Ureter (tissue), 1 donor: ENCODE data around the gene BIRC6. TPM values are rescaled to one million over a fixed set of nuclear protein-coding genes. Genes with fewer than 3 reads are reported as not detected.
"Not testable (repeated sequence)": the region's sequence is repeated elsewhere in the genome, so short reads cannot be mapped to it uniquely, and the experiment has no call there.

Experiments used
- DNase-seq: peaks from one replicate; pipeline ENCODE4 v3.0.0-alpha.2; 2020; ENCODE audit warnings: low spot score
- total RNA-seq: library from RNA; stranded (reverse); gene quantifications from one replicate; pipeline ENCODE4 v1.2.4, GENCODE V29; 2023
- donor health status: DM: yes; HTN: yes; CAD: no.

The BIRC6 gene
- total RNA-seq, 1 donor from 2014 or later, result 172 TPM

GRCh38 chr2:32442020-32442467 is 85.2 kb downstream of the BIRC6 start:
- DNase-seq, result no peak

- DNase-seq, result no peak
Measured at GRCh38 chr2:32446369-32446768, 89.5 kb downstream of the BIRC6 start.

DNA sequence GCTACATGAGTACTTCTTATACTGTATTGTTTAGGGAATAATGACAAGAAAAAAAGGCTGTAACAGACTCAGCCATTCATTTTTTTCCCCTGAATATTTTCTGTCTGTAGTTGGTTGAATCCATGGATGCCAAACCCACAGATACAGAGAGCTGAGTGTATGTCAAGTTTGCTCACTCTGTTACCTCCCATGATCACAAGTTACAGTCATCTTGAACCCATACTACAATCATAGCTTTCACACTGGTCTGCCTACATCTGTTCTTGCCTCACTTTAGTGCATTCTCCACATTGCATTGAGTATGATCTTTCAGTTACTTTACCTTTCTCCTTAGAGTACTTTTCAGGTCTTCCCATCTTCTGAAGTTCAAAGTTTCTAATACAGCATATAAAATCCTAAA is 94.0 kb downstream of the BIRC6 start:
- DNase-seq, result no peak

DNA sequence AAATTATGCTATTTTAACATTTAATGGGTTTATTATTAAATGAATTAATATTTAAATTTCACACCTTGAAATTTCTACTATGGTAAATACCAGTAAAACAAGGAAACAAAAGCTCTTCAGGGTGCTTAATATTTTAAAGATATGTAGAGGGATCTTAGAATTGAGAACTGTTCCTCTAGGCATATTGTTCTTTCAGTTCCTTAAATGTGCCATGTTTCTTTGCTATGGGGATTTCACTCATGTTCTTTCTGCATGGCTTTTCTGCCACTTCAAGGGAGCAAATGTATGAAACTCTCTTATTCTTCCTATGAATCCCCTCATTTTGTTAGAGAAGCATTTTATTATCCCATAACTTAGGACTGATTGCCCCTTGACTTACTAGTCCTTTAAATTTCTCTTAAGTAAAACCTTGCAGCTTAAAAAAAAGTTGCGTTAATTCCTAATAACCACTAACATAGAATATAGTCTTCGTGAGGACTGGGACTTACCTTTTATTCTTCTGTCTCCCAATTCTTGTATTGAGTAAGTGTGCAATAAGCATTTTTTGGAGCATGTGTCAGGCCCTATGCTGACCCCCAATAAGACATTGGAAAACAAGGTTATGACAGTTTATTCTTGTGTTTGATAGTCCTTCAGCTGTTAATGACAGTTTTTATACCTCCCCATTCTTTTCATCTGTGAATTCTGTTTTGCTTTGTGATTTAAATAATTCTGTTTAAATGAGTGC is 95.7 kb downstream of the BIRC6 start:
- no peak for DNase-seq

DNA sequence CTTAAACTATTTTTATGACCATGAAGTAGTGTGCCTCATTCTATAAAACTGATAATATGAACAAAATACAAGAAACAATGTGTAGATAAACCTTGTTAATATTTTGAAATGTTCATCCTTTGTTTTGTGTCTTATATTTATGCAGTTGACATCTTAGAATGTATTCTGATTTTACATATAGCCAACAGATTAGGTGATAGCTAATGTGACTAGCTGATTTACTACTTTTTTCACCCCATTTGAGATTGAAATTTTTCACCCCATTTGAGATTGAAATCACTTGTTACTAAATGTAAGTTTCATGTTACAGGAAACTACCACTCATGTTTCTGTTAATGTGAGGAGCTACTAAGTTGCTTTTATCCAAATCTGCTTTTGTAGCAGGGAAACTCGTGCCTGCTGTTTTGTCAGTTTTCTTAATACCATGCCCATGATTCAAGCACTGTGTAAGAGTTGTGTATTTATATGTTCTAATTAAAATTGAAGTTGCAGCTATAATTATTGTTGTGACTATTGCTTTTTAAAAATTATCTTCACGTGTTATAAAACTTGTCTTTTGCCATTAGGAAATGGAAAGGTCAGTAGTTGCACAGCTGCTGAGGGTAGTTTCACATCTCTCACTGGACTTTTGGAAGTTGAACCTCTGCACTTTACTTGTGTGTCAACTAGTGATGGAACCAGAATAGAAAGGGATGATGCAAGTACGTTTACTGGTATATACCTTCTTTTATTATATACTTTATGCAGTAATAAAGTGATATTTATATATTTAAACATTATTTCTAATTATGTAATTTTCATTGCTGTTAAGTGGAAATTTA is 96.6 kb downstream of the BIRC6 start:
- no peak for DNase-seq

DNA sequence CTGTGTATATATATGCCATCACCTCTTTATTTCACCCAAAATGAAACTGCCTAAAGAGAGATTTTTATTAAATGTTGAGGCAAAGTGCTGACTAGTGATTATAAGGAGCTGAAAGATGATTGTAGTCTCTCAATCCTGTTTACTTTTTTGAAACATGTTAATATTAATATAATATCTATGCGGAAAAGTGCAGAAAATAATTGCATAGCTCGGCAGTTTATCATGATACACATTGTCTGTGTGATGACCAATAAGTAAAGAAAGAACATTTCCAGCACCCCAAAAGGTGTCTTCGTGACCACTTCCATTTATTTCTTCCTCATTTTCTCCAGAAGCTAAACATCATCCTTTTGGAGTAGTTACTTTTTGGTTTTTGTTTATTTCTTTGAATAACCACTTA is 99.0 kb downstream of the BIRC6 start:
- DNase-seq, result no peak

DNA sequence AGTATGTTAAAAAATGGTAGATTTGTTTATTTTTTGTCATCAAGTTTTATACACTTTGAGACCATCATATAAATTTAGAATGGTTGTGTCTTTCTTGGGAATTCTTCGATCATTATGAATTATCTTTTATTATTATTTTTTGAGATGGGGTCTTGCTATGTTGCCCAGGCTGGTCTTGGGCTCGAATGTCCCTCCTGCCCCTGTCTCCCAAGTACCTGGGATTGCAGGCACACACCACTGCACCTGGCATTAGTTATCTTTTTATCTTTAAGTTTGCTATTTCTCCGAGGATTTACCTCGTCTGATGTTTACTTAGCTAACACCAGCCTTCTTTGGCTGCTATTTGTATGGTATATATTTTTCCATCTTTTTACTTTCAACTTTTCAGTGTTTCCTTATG is 100.0 kb downstream of the BIRC6 start:
- no peak for DNase-seq

GRCh38 chr2:32457814-32458213 is 101.0 kb downstream of the BIRC6 start:
- DNase-seq, result no peak

DNA sequence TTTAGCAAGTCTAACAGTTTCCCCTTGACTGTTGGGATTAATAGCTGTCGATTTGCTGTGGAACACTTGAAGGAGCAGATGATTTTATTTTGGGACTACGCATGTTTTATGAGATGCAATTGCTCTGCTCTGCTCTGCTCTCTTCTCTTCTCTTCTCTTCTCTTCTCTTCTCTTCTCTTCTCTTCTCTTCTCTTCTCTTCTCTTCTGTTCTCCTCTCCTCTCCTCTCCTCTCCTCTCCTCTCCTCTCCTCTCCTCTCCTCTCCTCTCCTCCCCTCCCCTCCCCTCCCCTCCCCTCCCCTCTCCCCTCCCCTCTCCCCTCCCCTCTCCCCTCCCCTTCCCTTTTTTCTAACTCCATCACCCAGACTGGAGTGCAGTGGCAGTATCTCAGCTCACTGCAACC is 104.0 kb downstream of the BIRC6 start:
- not testable (repeated sequence) for DNase-seq

DNA sequence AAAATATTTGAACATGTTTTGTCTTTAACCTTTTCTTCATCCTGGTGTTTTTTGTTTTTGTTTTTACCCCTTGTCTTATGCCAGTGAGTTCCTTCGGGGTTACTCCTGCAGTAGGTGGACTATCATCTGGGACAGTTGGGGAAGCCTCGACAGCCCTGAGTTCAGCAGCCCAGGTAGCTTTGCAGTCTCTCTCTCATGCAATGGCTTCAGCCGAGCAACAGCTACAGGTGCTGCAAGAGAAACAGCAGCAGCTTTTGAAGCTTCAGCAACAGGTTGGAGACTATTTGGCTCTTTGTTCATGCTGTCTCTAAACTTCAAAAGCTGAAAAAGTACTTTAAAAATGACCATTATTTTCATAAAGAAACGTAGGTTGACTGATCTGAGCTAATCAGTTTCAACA is 106.3 kb downstream of the BIRC6 start:
- no peak for DNase-seq

DNA sequence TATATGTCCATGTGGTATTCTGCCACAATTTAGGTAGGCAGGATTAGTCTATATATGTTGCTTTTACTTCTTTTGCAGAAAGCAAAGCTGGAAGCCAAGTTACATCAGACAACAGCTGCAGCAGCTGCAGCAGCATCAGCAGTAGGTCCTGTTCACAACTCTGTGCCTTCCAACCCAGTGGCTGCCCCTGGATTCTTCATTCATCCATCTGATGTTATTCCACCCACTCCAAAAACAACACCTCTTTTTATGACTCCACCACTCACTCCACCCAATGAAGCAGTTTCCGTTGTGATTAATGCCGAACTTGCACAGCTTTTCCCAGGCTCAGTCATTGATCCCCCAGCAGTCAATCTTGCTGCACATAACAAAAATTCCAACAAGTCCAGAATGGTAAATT is 107.6 kb downstream of the BIRC6 start:
- DNase-seq, result no peak

- no peak for DNase-seq
Measured at GRCh38 chr2:32472605-32473004, 115.8 kb downstream of the BIRC6 start.

- no peak for DNase-seq
Measured at GRCh38 chr2:32474381-32474780, 117.6 kb downstream of the BIRC6 start.

- DNase-seq, result no peak
Measured at GRCh38 chr2:32478889-32479620, 122.2 kb downstream of the BIRC6 start.

DNA sequence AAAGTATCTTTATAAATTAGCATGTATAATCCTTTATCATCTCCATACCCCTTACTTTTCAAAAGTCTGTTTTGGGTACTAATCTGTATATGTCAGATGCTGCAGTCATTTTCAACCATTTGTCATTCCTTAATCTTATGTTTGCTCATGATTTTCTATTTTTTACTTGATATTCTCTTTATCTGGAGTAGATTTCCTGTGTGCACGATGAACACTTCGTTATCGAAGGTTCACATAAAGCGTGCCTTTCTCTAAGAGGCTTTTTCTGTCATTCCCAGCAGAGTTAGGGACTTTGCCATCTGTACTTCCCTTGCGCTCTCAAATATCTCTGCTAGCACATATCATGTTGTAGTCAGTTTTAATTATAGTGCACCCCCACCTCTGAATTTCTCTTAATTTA is 123.2 kb downstream of the BIRC6 start:
- no peak for DNase-seq

DNA sequence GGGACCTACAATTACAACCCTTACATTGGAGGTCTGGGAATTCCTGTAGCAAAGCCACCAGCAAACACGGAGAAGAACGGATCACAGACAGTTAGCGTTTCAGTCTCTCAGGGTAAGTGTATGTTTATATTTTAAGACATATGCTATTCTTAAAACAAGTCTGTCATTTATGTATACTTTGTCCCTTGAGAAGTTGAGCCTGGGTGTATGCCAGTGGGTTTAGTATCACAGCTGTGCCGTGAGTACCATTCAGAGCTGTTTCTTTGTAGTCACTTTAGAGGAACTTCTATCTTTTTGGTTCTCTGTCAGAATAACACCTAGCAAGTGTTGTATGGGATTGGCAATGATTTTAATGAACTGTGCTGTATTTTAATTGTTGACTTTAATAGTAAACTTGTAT is 125.6 kb downstream of the BIRC6 start:
- no peak for DNase-seq

GRCh38 chr2:32484937-32485336 is 128.1 kb downstream of the BIRC6 start:
- DNase-seq, result no peak

DNA sequence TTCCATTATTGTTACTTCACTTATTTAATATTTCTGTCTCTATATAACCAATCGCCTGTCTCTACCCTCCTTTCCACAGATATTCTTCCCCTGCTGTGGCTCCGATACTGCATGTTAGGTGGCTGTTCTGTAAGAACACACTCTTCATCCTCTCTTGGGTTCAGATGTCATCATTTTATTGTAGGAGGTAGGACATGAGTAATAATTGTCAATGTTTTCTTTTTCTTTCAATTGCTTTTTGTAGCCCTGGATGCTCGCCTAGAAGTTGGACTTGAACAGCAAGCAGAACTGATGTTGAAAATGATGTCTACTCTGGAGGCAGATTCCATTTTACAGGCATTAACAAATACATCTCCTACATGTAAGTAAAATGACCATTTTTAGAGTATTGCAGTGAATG is 128.6 kb downstream of the BIRC6 start:
- no peak for DNase-seq

DNA sequence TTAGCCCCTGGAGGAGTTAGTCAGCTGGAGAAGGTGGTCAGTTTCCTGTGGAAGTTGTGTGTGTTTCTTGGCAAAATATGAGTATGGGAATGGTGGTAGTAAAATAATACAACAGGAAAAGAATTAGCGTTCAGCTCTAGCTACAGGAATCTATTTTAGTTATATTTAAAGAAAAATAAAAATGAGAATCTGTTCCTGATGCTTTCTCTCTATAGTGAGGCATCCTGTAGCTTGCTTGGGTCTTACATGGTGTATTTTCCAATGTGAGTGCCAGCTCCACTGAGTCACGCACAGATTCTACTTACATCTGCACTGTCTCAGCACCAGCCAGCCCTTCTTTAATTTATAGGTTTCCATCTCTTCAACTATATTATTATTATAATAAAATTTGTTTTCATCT is 132.2 kb downstream of the BIRC6 start:
- no peak for DNase-seq

- DNase-seq, result no peak
Measured at GRCh38 chr2:32491346-32491745, 134.5 kb downstream of the BIRC6 start.

- DNase-seq, result no peak
Measured at GRCh38 chr2:32495139-32495538, 138.3 kb downstream of the BIRC6 start.

GRCh38 chr2:32496662-32497061 is 139.8 kb downstream of the BIRC6 start:
- no peak for DNase-seq

DNA sequence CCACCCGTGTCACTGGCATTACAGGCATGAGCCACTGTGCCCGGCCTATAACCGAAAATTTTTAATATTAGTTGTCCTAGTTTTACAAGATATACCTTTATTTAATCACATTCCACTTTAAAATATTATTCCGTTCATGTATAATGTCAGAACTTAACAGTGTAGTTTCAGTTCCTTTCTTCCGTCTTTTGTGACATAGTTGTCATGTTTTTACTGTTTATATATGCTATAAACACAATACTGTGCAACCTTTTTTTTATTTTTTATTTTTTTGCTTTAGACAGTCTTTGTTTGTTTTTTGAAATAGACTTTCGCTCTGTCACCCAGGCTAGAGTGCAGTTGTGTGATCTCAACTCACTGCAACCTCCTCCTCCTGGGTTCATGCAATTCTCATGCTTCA is 141.5 kb downstream of the BIRC6 start:
- no peak for DNase-seq
